Body of pancreas (tissue), 4 donors: ENCODE measurements around the gene CACNG3. TPM values are rescaled to one million over a fixed set of nuclear protein-coding genes. Genes with fewer than 3 reads are reported as not detected.
"Not testable (repeated sequence)": the region's sequence is repeated elsewhere in the genome, so short reads cannot be mapped to it uniquely, and the experiment has no call there.

Source experiments
- ATAC-seq: fragments of 150-250 bp; one replicate; pipeline ENCODE4 v1.9.1; 2016
- DNase-seq, 4 donors: peaks; one replicate each; pipeline ENCODE4 v3.0.0-alpha.2; 2019
- H3K27ac ChIP-seq, 4 donors: fragments of 200-600 bp; sonication (generic); 1 replicate in 3 of 4; 2 replicates in 1 of 4; pipeline versions ENCODE4 v1.5.1 to v1.6.1; 2016 to 2019; ENCODE audit warnings: mild to moderate bottlenecking in 1 of 4, mixed read lengths in 1 of 4, moderate library complexity in 1 of 4
- H3K27me3 ChIP-seq, 2 donors: fragments of 200-600 bp; sonication (generic); one replicate each; pipeline ENCODE4 v1.6.0; 2016; ENCODE audit warnings: mild to moderate bottlenecking in 1 of 2
- H3K36me3 ChIP-seq, 2 donors: fragments of 200-600 bp; sonication (generic); replicated peaks in 1 of 2; 2 replicates each; pipeline ENCODE4 v1.5.1; 2016; ENCODE audit warnings: low read depth in 2 of 2; ENCODE audit not compliant: insufficient read depth in 1 of 2
- H3K4me1 ChIP-seq: fragments of 200-600 bp; sonication (generic); one replicate; pipeline ENCODE4 v1.6.0; 2016
- H3K4me3 ChIP-seq, 2 donors: fragments of 200-600 bp; sonication (generic); 1 replicate in 1 of 2; 2 replicates in 1 of 2; pipeline ENCODE4 v1.5.1; 2016 to 2019
- H3K9me3 ChIP-seq, 3 donors: fragments of 200-600 bp; sonication (generic); 1 replicate in 2 of 3; 2 replicates in 1 of 3; pipeline ENCODE4 v1.5.1; 2016
- CTCF ChIP-seq, 7 experiments: fragments of 450-650 bp in 4 of 7; fragments of 200-600 bp in 3 of 7; sonication (generic) in 3 of 7; IDR thresholded peaks; one replicate each; pipeline ENCODE4 v1.5.1; 2016 to 2019; ENCODE audit warnings: antibody characterized with exemption in 7 of 7
- POLR2A ChIP-seq, 3 donors: fragments of 450-650 bp; IDR thresholded peaks; one replicate each; pipeline ENCODE4 v1.6.1; 2016; ENCODE audit warnings: antibody characterized with exemption in 3 of 3, mild to moderate bottlenecking in 2 of 3
- WGBS, 2 donors: methylation state at CpG; one replicate each; pipeline ENCODE4 v1.1.5; 2017; 5-methylcytosine and 5-hydroxymethylcytosine counted together
- intact Hi-C: fragments of 100-400 bp; cut with DNase I; formaldehyde crosslinking; loops from one replicate; pipeline ENCODE4 v1.15.1; 2023
- total RNA-seq, 2 donors: library from RNA; depleted of rRNA; stranded (reverse); fragments of >200 nt; gene quantifications; one replicate each; pipeline ENCODE4 v1.1.0, GENCODE V29; 2016

The CACNG3 gene
- total RNA-seq, 2 donors from 2014 or later, result not detected

GRCh38 chr16:24232936-24233335, 23.2 kb upstream of the CACNG3 start:
- ATAC-seq, result no peak
- 56 to 65% methylated on average over 2 of the region's 2 CpGs for WGBS, 2 donors
- Histone ChIP-seq H3K9me3 (peaks cover 0 to 5% (median 0%) of the 10 kb centered on the region in 3 donors), H3K27me3 (no peaks in the 10 kb centered on the region), H3K4me1 (no peaks in the 10 kb centered on the region), H3K4me3 (no peak overlapping the region), H3K27ac (no peak overlapping the region), H3K36me3 (no peaks in the 10 kb centered on the region)
- TF ChIP-seq POLR2A (IDR thresholded peaks at IDR 0.05) (no peak), CTCF (IDR thresholded peaks at IDR 0.05) (no peak)
- intact Hi-C loops, result no loop called here
- DNase-seq, result no peak

DNA sequence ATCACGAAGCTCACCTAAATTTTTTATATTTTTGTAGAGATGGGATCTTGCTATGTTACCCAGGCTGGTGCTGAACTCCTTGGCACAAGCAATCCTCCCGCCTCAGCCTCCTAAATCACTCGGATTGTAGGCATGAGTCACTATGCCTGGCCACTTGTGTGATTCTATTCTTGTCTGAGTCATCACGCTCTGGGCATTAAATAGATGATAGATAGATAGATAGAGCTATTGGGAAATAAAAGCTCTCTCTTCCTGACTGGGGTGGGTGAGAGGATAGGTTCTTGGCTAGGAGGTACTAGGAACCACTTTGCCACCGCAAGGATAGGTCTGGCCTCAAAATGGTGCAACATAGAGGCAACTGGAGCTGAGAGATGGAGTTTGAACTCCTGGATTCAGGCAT, 21.4 kb upstream of the CACNG3 start:
- Histone ChIP-seq H3K9me3 (peaks cover 0 to 11% (median 0%) of the 10 kb centered on the region in 3 donors), H3K27me3 (no peaks in the 10 kb centered on the region), H3K4me3 (no peak overlapping the region), H3K4me1 (no peaks in the 10 kb centered on the region), H3K27ac (no peak overlapping the region), H3K36me3 (no peaks in the 10 kb centered on the region)
- DNase-seq, result no peak
- 47 to 54% methylated on average over 5 of the region's 5 CpGs for WGBS, 2 donors
- intact Hi-C loops, result no loop called here
- no peak for TF ChIP-seq CTCF (IDR thresholded peaks at IDR 0.05)
- no peak for TF ChIP-seq POLR2A (IDR thresholded peaks at IDR 0.05)
- no peak for ATAC-seq

- WGBS, 2 donors, result 23 to 33% methylated on average over 1 to 2 of the region's 2 CpGs
- DNase-seq, result no peak
- H3K9me3 ChIP-seq, result peaks cover 0 to 11% (median 0%) of the 10 kb centered on the region in 3 donors
- intact Hi-C loops, result no loop called here
- H3K27ac ChIP-seq, result no peak overlapping the region
- H3K4me3 ChIP-seq, result no peak overlapping the region
- no peaks in the 10 kb centered on the region for H3K4me1 ChIP-seq
- no peaks in the 10 kb centered on the region for H3K27me3 ChIP-seq
- no peaks in the 10 kb centered on the region for H3K36me3 ChIP-seq
- TF ChIP-seq POLR2A (IDR thresholded peaks at IDR 0.05) (no peak), CTCF (IDR thresholded peaks at IDR 0.05) (no peak)
- ATAC-seq, result no peak
These were observed 20.3 kb upstream of the CACNG3 start for GRCh38 chr16:24235806-24236205.

DNA sequence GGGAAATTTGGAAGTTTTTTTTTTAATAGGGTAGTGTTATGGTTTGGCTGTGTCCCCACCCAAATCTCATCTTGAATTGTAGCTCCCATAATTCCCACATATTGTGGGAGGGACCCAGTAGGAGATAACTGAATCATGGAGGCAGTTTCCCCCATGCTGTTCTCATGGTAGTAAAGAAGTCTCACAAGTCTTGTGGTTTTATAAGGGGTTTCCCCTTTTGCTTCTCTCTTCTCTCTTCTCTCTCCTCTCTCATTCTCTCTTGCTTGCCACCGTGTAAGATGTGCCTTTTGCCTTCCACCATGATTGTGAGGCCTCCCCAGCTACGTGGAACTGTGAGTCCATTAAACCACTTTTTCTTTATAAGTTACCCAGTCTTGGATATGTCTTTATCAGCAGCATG, 17.3 kb upstream of the CACNG3 start:
- 26 to 35% methylated on average over 2 of the region's 2 CpGs for WGBS, 2 donors
- H3K4me1 ChIP-seq, H3K36me3 ChIP-seq, H3K4me3 ChIP-seq, H3K27me3 ChIP-seq, H3K27ac ChIP-seq, DNase-seq, ATAC-seq, intact Hi-C loops: not testable (repeated sequence)
- H3K9me3 ChIP-seq, result peaks cover 0 to 11% (median 0%) of the 10 kb centered on the region in 3 donors

- ATAC-seq, result no peak
- Histone ChIP-seq H3K27me3 (no peaks in the 10 kb centered on the region), H3K4me1 (no peaks in the 10 kb centered on the region), H3K4me3 (no peak overlapping the region), H3K27ac (no peak overlapping the region), H3K9me3 (no peaks in the 10 kb centered on the region), H3K36me3 (no peaks in the 10 kb centered on the region)
- TF ChIP-seq CTCF (IDR thresholded peaks at IDR 0.05) (no peak), POLR2A (IDR thresholded peaks at IDR 0.05) (no peak)
- intact Hi-C loops, result no loop called here
- DNase-seq, result no peak
- 48 to 52% methylated on average over 4 of the region's 4 CpGs for whole genome bisulfite sequencing, 2 donors
These were observed 9.1 kb upstream of the CACNG3 start for GRCh38 chr16:24246911-24247607.
